DOHH2 (cell line): ENCODE data around the gene FBXW5.

Source experiments
- H3F3A ChIP-seq: fragments of 200-600 bp; sonication (generic), shearing (Covaris generic); 2 replicates; pipeline ENCODE4 v1.6.0; 2016; ENCODE audit warnings: antibody characterized with exemption, mild to moderate bottlenecking; ENCODE audit not compliant: control insufficient read depth, insufficient read depth
- H3K27ac ChIP-seq: fragments of 200-600 bp; sonication (generic); 2 replicates; pipeline ENCODE4 v1.5.1; 2014; ENCODE audit warnings: low read depth, mild to moderate bottlenecking, low read length, moderate library complexity
- H3K27me3 ChIP-seq: fragments of 200-600 bp; sonication (generic); 2 replicates; pipeline ENCODE4 v1.6.1; 2014; ENCODE audit warnings: mild to moderate bottlenecking, low read length, mixed read lengths; ENCODE audit not compliant: control insufficient read depth
- H3K36me3 ChIP-seq: fragments of 200-600 bp; sonication (generic); 2 replicates; pipeline ENCODE4 v1.6.1; 2014; ENCODE audit warnings: mild to moderate bottlenecking, low read length, moderate library complexity, mixed read lengths; ENCODE audit not compliant: control insufficient read depth
- H3K4me1 ChIP-seq: fragments of 200-600 bp; sonication (generic); 2 replicates; pipeline ENCODE4 v1.6.1; 2014; ENCODE audit warnings: mild to moderate bottlenecking, low read length, mixed read lengths; ENCODE audit not compliant: control insufficient read depth
- H3K4me2 ChIP-seq: fragments of 200-600 bp; sonication (generic); 2 replicates; pipeline ENCODE4 v1.6.0; 2014; ENCODE audit warnings: mild to moderate bottlenecking, low read length, moderate library complexity
- H3K4me3 ChIP-seq: fragments of 200-600 bp; sonication (generic); 2 replicates; pipeline ENCODE4 v1.5.1; 2014; ENCODE audit warnings: mild to moderate bottlenecking, low read length, mixed read lengths
- H3K79me2 ChIP-seq: fragments of 200-600 bp; sonication (generic); 2 replicates; pipeline ENCODE4 v1.6.1; 2014; ENCODE audit warnings: mild to moderate bottlenecking, low read length, mixed read lengths; ENCODE audit not compliant: control insufficient read depth
- H3K9me2 ChIP-seq: fragments of 200-600 bp; sonication (generic); replicated peaks from 2 replicates; pipeline ENCODE4 v1.6.1; 2014; ENCODE audit warnings: mild to moderate bottlenecking, low read length, mixed read lengths; ENCODE audit not compliant: control insufficient read depth
- H3K9me3 ChIP-seq: fragments of 200-600 bp; sonication (generic); 2 replicates; pipeline ENCODE4 v1.6.1; 2014; ENCODE audit warnings: antibody characterized with exemption, low read length, mixed read lengths; ENCODE audit not compliant: control insufficient read depth, insufficient read depth
- H4K20me1 ChIP-seq: fragments of 200-600 bp; sonication (generic); 2 replicates; pipeline ENCODE4 v1.6.0; 2014; ENCODE audit warnings: low read depth, mild to moderate bottlenecking, antibody characterized with exemption, low read length, moderate library complexity; ENCODE audit not compliant: control insufficient read depth, insufficient read depth
- EZH2phosphoT487 ChIP-seq: fragments of 200-600 bp; sonication (generic); IDR thresholded peaks from 2 replicates; pipeline ENCODE4 v1.6.1; 2017; ENCODE audit warnings: borderline replicate concordance, mild to moderate bottlenecking, antibody characterized with exemption, low read length, moderate library complexity, mixed read lengths
- TF ChIP-seq, protein P1 (sequence below): fragments of 200-600 bp; sonication (generic); IDR thresholded peaks from one replicate; pipeline ENCODE4 v1.5.1; 2014; ENCODE audit warnings: antibody characterized with exemption, mild to moderate bottlenecking, low read depth, low read length; ENCODE audit not compliant: poor library complexity, severe bottlenecking

FBXW5 gene

DNA sequence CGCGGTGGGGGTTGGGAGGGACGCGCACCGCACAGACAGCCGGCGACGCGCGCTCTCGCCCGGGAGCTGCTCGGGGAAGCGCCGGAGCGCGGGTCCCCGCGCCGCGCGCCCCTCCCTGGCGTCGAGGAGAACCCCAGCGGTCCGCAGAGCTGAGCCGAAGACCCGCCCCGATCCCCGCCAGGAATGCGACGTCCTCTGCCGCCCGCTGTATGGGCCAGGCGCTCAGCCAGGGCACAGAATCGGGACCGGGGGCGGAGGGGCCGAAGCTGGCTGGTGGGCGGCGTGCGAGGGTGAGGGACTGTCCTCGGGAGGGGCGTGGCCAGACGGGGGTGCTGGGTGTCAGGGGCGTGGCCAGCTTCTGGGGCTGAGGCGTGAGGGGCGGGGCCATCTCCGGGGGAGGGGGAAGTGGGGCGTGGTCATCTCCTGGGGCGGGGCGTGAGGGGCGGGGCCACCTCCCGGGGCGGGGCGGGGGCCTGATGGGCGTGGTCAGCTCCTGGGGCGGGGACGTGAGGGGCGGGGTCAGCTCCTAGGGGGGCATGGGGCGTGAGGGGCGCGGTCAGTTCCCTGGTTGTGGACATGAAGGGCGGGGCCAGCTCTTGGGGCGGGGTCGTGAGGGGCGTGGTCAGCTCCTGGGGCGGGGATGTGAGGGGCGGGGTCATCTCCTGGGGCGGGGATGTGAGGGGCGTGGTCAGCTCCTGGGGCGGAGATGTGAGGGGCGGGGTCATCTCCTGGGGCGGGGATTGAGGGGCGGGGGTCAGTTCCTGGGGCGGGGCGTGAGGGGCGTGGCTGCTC lies 33.7 kb upstream of the FBXW5 start:
- H3F3A ChIP-seq: no peaks in the 10 kb centered on the region
- H4K20me1 ChIP-seq: no peaks in the 10 kb centered on the region
- no peaks in the 10 kb centered on the region for H3K9me2 ChIP-seq
- no peaks in the 10 kb centered on the region for H3K27me3 ChIP-seq
- no peak overlapping the region for H3K27ac ChIP-seq
- no peaks in the 10 kb centered on the region for H3K4me1 ChIP-seq
- no peak overlapping the region for H3K4me3 ChIP-seq
- no peaks in the 10 kb centered on the region for H3K79me2 ChIP-seq
- no peak overlapping the region for H3K4me2 ChIP-seq
- TF ChIP-seq, protein P1, sequence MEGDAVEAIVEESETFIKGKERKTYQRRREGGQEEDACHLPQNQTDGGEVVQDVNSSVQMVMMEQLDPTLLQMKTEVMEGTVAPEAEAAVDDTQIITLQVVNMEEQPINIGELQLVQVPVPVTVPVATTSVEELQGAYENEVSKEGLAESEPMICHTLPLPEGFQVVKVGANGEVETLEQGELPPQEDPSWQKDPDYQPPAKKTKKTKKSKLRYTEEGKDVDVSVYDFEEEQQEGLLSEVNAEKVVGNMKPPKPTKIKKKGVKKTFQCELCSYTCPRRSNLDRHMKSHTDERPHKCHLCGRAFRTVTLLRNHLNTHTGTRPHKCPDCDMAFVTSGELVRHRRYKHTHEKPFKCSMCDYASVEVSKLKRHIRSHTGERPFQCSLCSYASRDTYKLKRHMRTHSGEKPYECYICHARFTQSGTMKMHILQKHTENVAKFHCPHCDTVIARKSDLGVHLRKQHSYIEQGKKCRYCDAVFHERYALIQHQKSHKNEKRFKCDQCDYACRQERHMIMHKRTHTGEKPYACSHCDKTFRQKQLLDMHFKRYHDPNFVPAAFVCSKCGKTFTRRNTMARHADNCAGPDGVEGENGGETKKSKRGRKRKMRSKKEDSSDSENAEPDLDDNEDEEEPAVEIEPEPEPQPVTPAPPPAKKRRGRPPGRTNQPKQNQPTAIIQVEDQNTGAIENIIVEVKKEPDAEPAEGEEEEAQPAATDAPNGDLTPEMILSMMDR: no peak
- TF ChIP-seq EZH2phosphoT487: no peak
- H3K36me3 ChIP-seq: no peaks in the 10 kb centered on the region
- H3K9me3 ChIP-seq: no peaks in the 10 kb centered on the region

DNA sequence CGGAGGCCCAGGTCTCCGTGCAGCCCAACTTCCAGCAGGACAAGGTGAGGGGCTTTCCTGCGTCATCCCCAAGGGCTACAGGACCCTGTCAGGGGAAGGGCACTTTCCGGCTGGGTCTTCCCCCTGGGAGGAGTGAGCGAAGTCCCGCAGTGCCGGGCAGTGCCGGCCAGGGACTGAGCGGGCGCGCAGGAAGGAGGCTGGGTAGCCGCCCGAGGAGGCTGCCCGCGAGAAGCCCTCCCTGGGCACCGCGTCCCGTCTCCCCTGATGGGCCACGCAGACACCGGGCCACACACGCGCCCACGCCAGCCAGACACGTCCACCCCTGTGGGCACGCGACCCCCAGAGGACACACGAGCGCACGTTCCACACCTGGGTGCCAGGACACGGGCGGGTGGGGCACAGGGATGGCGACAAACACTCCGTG lies 33.1 kb upstream of the FBXW5 start:
- TF ChIP-seq, protein P1: no peak
- no peak for TF ChIP-seq EZH2phosphoT487
- no peak overlapping the region for H3K27ac ChIP-seq
- no peaks in the 10 kb centered on the region for H3K4me1 ChIP-seq
- H3K9me3 ChIP-seq: no peaks in the 10 kb centered on the region
- H4K20me1 ChIP-seq: no peaks in the 10 kb centered on the region
- no peaks in the 10 kb centered on the region for H3K27me3 ChIP-seq
- no peaks in the 10 kb centered on the region for H3K9me2 ChIP-seq
- no peaks in the 10 kb centered on the region for H3F3A ChIP-seq
- no peaks in the 10 kb centered on the region for H3K36me3 ChIP-seq
- H3K4me3 ChIP-seq: no peak overlapping the region
- H3K4me2 ChIP-seq: no peak overlapping the region
- no peaks in the 10 kb centered on the region for H3K79me2 ChIP-seq

DNA sequence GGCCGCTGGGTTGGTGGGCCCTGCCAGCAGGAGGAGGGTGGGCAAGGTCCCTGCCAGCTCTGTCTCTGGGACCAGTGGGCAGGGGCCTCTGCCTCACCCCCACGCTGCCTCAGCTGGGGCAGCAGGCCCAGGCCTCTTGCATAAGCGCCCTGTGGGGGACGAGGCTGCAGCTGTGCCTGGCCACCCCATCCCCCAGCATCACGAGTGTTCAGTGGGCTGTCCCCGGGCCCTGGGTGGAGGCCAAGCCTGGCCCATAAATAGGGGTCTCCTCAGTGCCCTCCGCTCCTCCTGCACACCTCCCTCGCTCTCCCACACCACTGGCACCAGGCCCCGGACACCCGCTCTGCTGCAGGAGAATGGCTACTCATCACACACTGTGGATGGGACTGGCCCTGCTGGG lies 32.7 kb upstream of the FBXW5 start, which contains the start of gene PTGDS:
Gene PTGDS, plus strand, starts transcription at position 282 of the 400 bp plus-strand sequence. Its CDS starts 75 bp downstream, at position 357.
- TF ChIP-seq EZH2phosphoT487: no peak
- TF ChIP-seq, protein P1: no peak
- Histone ChIP-seq H4K20me1 (no peaks in the 10 kb centered on the region), H3K36me3 (no peaks in the 10 kb centered on the region), H3K9me3 (no peaks in the 10 kb centered on the region), H3K4me3 (no peak within 1 kb of the TSS), H3K9me2 (no peaks in the 10 kb centered on the region), H3K4me1 (no peaks in the 10 kb centered on the region), H3F3A (no peaks in the 10 kb centered on the region), H3K27ac (no peak within 1 kb of the TSS), H3K79me2 (no peaks in the 10 kb centered on the region), H3K27me3 (no peaks in the 10 kb centered on the region), H3K4me2 (no peak within 1 kb of the TSS)
